Spleen (tissue), 11 donors: ENCODE measurements around the gene ADARB2. TPM values are rescaled to one million over a fixed set of nuclear protein-coding genes. Genes with fewer than 3 reads are reported as not detected.

ENCODE experiments used
- DNase-seq: peaks from one replicate; pipeline ENCODE4 v3.0.0-alpha.2; 2020
- H3K27ac ChIP-seq, 8 donors: fragments of 200-600 bp; sonication (generic) in 7 of 8; 1 replicate in 4 of 8; 2 replicates in 4 of 8; pipeline versions ENCODE4 v1.5.0 to v1.8.0; 2016 to 2021; ENCODE audit warnings: inconsistent platforms in 4 of 8, mild to moderate bottlenecking in 4 of 8, moderate library complexity in 1 of 8
- H3K27me3 ChIP-seq, 7 donors: fragments of 200-600 bp; sonication (generic) in 6 of 7; replicated peaks in 1 of 7; 1 replicate in 4 of 7; 2 replicates in 3 of 7; pipeline versions ENCODE4 v1.5.0 to v1.8.0; 2016 to 2021; ENCODE audit warnings: inconsistent platforms in 3 of 7, mild to moderate bottlenecking in 1 of 7
- H3K36me3 ChIP-seq, 6 donors: fragments of 200-600 bp; sonication (generic) in 5 of 6; 1 replicate in 4 of 6; 2 replicates in 2 of 6; pipeline versions ENCODE4 v1.5.0 to v1.8.0; 2016 to 2021; ENCODE audit warnings: inconsistent platforms in 2 of 6
- H3K4me1 ChIP-seq, 6 donors: fragments of 200-600 bp; sonication (generic) in 5 of 6; 1 replicate in 3 of 6; 2 replicates in 3 of 6; pipeline versions ENCODE4 v1.5.0 to v1.8.0; 2016 to 2021; ENCODE audit warnings: inconsistent platforms in 3 of 6
- H3K4me3 ChIP-seq, 8 donors: fragments of 200-600 bp; sonication (generic) in 7 of 8; 1 replicate in 4 of 8; 2 replicates in 4 of 8; pipeline versions ENCODE4 v1.5.0 to v1.8.0; 2016 to 2021; ENCODE audit warnings: inconsistent platforms in 4 of 8, mild to moderate bottlenecking in 4 of 8, moderate library complexity in 2 of 8
- H3K9me3 ChIP-seq, 8 donors: fragments of 200-600 bp; sonication (generic) in 7 of 8; 1 replicate in 4 of 8; 2 replicates in 4 of 8; pipeline versions ENCODE4 v1.5.0 to v1.8.0; 2016 to 2021; ENCODE audit warnings: inconsistent platforms in 4 of 8
- POLR2A ChIP-seq, 3 donors: fragments of 450-650 bp; IDR thresholded peaks; one replicate each; pipeline ENCODE4 v1.5.1; 2017; ENCODE audit warnings: antibody characterized with exemption in 3 of 3, mild to moderate bottlenecking in 1 of 3
- POLR2AphosphoS5 ChIP-seq, 3 donors: sonication (generic); formaldehyde crosslinking; IDR thresholded peaks; one replicate each; pipeline ENCODE4 v1.5.1; 2017; ENCODE audit warnings: antibody characterized with exemption in 3 of 3
- WGBS, 5 donors: extraction: QIAGEN DNeasy Blood & Tissue Kit in 3 of 5; methylation state at CpG; one replicate each; pipeline versions ENCODE4 v1.1.5 to v1.1.7; 2013 to 2018; 5-methylcytosine and 5-hydroxymethylcytosine counted together
- intact Hi-C: fragments of 100-400 bp; cut with DNase I; formaldehyde crosslinking; loops from one replicate; pipeline ENCODE4 v1.15.0; 2023; ENCODE audit warnings: low total_unique reads
- polyA plus RNA-seq, 3 donors: library from polyadenylated mRNA; stranded (reverse); fragments of 200-250 nt; gene quantifications; one replicate each; pipeline ENCODE4 v1.2.1, GENCODE V29; 2013
- total RNA-seq, 7 donors: library from RNA; depleted of rRNA in 3 of 7; stranded (reverse); fragments of >200 nt in 3 of 7; fragmentation: NEBNext Ultra II Directional in 4 of 7; extraction: Animal tissue kit (Norgen Biotek cat#: 25700) in 4 of 7; gene quantifications; one replicate each; pipeline versions ENCODE4 v1.1.0 to v1.2.1, GENCODE V29; 2016 to 2021
- TF ChIP-seq, protein P1 (sequence below), 11 experiments: fragments of 200-600 bp in 7 of 11; fragments of 450-650 bp in 4 of 11; sonication (generic) in 4 of 11; IDR thresholded peaks in 8 of 11; conservative IDR thresholded peaks in 3 of 11; 1 replicate in 7 of 11; 2 replicates in 4 of 11; pipeline versions ENCODE4 v1.4.0 to v1.8.0; 2016 to 2021; ENCODE audit warnings: antibody characterized with exemption in 11 of 11, inconsistent platforms in 4 of 11, mild to moderate bottlenecking in 1 of 11
- donor health status: healthy with polysubstance abuse.
- donor health status: DM: no; HTN: no; CAD: no; lungs with moderate emphysema.
- donor health status: DM: no; HTN: no; CAD: no.
- donor health status: Bipolar disorder and iron deficiency.
- donor health status: healthy.
- donor health status: DM: no; HTN: no; CAD: no.
- donor health status: DM: yes; HTN: yes; CAD: no.

Gene ADARB2
- total and polyA plus RNA-seq, 10 donors = 0.05 to 8.1 (median 0.96) TPM

DNA sequence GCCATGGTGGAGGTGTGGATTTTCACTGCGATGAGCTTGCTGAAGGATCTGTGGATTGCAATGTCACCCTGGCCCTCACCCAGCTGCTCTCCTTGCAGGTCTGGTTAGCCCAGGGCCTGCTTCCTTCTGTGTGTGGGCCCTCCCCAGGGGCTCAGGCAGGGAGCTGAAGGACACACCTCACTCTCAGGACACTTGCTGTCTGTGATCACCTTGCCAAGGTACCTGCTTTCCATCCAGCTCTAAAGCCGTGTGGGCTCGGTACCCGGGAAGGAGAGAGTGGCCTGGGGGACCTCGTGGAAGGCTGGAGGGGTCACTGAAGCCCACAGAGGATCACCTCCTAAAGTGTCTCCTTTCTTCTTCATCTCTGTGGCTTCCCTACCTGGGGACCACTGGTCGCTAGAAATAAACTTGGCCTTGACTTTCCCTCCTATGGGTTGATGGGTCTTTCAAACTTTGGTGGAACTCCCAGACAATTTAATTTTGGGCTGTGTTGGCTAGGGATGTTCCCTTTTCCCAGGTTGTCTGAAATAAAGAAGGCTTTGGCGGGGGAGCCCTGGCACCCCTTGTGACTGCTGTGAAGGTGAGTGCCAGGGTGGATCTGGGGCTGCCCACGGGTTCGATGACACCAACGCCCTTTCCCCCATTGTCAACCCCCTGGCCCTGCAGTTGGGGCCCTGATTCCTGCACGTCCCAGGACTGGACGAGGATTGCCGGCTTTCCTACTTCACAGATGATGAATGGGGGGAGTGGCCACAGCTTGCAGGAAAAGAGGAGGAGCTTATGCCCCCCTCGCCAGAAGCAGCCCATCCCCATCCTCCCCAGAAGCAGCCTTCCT, 331.0 kb downstream of the ADARB2 start:
- Histone ChIP-seq H3K36me3 (no peaks in the 10 kb centered on the region), H3K9me3 (no peaks in the 10 kb centered on the region), H3K4me3 (no peak overlapping the region), H3K27me3 (peaks cover 0 to 79% (median 0%) of the 10 kb centered on the region in 7 donors), H3K27ac (no peak overlapping the region), H3K4me1 (no peaks in the 10 kb centered on the region)
- intact Hi-C loops = no loop called here
- 70 to 84% (median 80%) methylated on average over 11 to 14 of the region's 14 CpGs for WGBS, 5 donors
- TF ChIP-seq POLR2AphosphoS5 (IDR thresholded peaks at IDR 0.05) = no peak
- TF ChIP-seq, protein P1, sequence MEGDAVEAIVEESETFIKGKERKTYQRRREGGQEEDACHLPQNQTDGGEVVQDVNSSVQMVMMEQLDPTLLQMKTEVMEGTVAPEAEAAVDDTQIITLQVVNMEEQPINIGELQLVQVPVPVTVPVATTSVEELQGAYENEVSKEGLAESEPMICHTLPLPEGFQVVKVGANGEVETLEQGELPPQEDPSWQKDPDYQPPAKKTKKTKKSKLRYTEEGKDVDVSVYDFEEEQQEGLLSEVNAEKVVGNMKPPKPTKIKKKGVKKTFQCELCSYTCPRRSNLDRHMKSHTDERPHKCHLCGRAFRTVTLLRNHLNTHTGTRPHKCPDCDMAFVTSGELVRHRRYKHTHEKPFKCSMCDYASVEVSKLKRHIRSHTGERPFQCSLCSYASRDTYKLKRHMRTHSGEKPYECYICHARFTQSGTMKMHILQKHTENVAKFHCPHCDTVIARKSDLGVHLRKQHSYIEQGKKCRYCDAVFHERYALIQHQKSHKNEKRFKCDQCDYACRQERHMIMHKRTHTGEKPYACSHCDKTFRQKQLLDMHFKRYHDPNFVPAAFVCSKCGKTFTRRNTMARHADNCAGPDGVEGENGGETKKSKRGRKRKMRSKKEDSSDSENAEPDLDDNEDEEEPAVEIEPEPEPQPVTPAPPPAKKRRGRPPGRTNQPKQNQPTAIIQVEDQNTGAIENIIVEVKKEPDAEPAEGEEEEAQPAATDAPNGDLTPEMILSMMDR (IDR thresholded peaks at IDR 0.05 in 8 of 11, conservative IDR thresholded peaks at IDR 0.05 in 3 of 11) = no peak
- no peak for TF ChIP-seq POLR2A (IDR thresholded peaks at IDR 0.05)
- peak; percentile 42 for DNase-seq

DNA sequence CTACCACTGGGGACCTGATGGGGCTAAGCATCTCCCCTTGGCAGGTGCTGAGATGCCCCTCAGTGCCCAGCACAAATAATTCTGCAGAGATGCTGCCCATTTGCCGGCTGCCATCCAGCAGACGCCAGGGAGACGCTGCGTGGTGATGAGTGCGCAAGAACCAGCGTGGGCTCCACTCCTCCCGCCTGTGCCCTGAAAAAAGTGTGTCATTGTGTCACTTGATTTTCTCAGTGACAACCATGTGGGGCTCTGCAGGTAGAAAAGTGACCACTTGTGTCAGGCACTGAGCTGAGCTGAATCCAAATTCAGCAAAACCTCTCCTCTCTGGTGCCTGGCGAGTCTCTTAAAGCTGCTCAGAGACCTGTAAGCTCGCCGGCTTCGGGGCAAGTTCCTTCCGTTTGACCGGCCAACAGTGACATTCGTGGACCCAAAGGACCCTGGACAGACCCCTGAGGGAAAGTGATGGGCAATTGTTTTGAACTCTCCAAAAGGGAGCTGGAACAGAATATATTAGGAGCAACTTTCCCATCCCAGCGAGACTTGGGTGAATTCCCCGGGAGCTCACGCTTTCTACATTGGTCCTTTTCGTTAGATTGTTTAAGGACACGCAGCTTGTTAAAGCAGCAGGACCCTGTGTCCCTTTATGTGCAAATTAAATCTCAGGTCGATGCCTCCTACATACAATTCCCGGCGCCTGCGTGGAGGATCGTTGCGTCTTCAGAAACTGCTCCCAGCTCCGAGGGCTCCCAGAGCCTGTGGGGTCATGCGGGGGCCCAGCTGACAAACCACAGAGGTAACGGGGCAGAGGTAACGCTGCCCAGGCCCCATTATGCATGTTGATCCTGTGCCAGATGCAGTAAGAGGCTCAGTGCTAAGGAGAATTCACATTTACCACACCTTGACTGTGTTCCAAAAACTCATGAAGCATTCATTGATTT, 332.7 kb downstream of the ADARB2 start:
- intact Hi-C loops = no loop called here
- peak; percentile 62 for DNase-seq
- Histone ChIP-seq H3K4me3 (no peak overlapping the region), H3K27me3 (peaks cover 0 to 86% (median 0%) of the 10 kb centered on the region in 7 donors), H3K27ac (no peak overlapping the region), H3K9me3 (no peaks in the 10 kb centered on the region), H3K36me3 (no peaks in the 10 kb centered on the region), H3K4me1 (no peaks in the 10 kb centered on the region)
- 84 to 87% (median 86%) methylated on average over 25 to 29 of the region's 29 CpGs for WGBS, 5 donors
- TF ChIP-seq POLR2AphosphoS5 (IDR thresholded peaks at IDR 0.05) (no peak), POLR2A (IDR thresholded peaks at IDR 0.05) (no peak)
- TF ChIP-seq, protein P1 (IDR thresholded peaks at IDR 0.05 in 8 of 11, conservative IDR thresholded peaks at IDR 0.05 in 3 of 11) = no peak

DNA sequence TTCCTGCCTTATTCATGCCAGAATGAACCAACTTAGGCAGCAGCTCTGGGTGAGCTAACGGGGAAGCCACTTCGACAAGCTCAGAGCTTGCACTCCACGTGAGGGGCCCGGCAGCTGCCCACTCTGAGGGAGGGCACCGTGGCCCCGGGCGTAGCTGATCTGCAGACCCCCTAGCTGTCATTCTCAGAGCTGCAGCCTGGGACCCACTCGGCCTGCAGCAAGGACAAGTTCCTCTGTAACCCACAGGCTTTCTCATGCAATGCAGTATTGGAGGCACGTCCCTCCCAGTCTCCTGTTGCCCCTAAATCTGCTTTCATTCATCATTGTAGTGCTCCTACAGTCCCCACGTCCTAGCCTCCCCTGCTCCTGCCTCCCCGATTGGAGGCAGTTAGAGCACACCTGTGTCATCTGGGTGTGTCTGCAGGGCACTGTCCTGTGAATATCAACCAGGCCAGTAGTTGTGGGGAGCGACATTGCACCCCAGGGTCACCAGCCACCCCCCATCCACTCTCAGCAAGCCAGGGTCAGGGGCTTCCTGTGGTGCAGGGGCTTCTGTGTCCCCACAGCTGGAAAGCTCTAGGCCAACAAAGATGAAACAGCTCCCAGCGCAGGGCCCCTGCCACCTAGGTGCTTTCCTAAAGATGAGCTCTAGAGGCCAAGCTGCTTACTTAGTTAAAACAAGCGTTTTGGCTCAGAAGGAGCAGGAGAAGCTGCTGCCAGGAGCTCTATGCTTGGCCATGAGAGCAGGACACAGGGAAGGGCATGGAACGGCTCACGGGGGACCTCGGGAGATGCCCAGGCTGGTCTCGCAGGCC, 333.6 kb downstream of the ADARB2 start:
- Histone ChIP-seq H3K9me3 (no peaks in the 10 kb centered on the region), H3K36me3 (no peaks in the 10 kb centered on the region), H3K27ac (no peak overlapping the region), H3K27me3 (peaks cover 0 to 86% (median 0%) of the 10 kb centered on the region in 7 donors), H3K4me1 (no peaks in the 10 kb centered on the region), H3K4me3 (no peak overlapping the region)
- 60 to 70% (median 67%) methylated on average over 15 to 18 of the region's 18 CpGs for WGBS, 5 donors
- intact Hi-C loops = no loop called here
- peak; percentile 40 for DNase-seq
- TF ChIP-seq POLR2AphosphoS5 (IDR thresholded peaks at IDR 0.05) (no peak), POLR2A (IDR thresholded peaks at IDR 0.05) (no peak)
- TF ChIP-seq, protein P1 (IDR thresholded peaks at IDR 0.05 in 8 of 11, conservative IDR thresholded peaks at IDR 0.05 in 3 of 11) = no peak
